ENCODE measurements around the gene QSOX2.

The QSOX2 gene

GRCh38 chr9:136233868-136234267 is 11.7 kb downstream of the QSOX2 start:
- DNase-seq = no peak

- DNase-seq = no peak
Observed at GRCh38 chr9:136233411-136233810, 12.2 kb downstream of the QSOX2 start.

- no peak for DNase-seq
Observed at GRCh38 chr9:136232969-136233368, 12.6 kb downstream of the QSOX2 start.

GRCh38 chr9:136231478-136232297 is 13.9 kb downstream of the QSOX2 start:
- DNase-seq = no peak

GRCh38 chr9:136230773-136231172 is 14.8 kb downstream of the QSOX2 start:
- DNase-seq = no peak

GRCh38 chr9:136230365-136230764 is 15.2 kb downstream of the QSOX2 start:
- no peak for DNase-seq

GRCh38 chr9:136229096-136230065 is 16.2 kb downstream of the QSOX2 start:
- no peak for DNase-seq

- DNase-seq = no peak
Observed at GRCh38 chr9:136228107-136228875, 17.3 kb downstream of the QSOX2 start.

GRCh38 chr9:136226680-136227407 is 18.8 kb downstream of the QSOX2 start:
- no peak for DNase-seq

GRCh38 chr9:136225748-136226679 is 19.6 kb downstream of the QSOX2 start:
- peak; percentile 57 for DNase-seq

- no peak for DNase-seq
Observed at GRCh38 chr9:136225366-136225747, 20.3 kb downstream of the QSOX2 start.

GRCh38 chr9:136223871-136224640 is 21.6 kb downstream of the QSOX2 start:
- no peak for DNase-seq

GRCh38 chr9:136222906-136223285 is 22.7 kb downstream of the QSOX2 start:
- no peak for DNase-seq

GRCh38 chr9:136222166-136222905 is 23.3 kb downstream of the QSOX2 start:
- DNase-seq = no peak

- no peak for DNase-seq
Observed at GRCh38 chr9:136220017-136220729, 25.4 kb downstream of the QSOX2 start.

- no peak for DNase-seq
Observed at GRCh38 chr9:136219276-136219675, 26.3 kb downstream of the QSOX2 start.

GRCh38 chr9:136218673-136219072 is 26.9 kb downstream of the QSOX2 start:
- no peak for DNase-seq

- DNase-seq = no peak
Observed at GRCh38 chr9:136218271-136218670, 27.3 kb downstream of the QSOX2 start.
